GM23248 (cell line): ENCODE data around the gene SAMMSON.

Experiments used
- EZH2 ChIP-seq: fragments of 200-600 bp; sonication (generic); IDR thresholded peaks from 2 replicates; pipeline ENCODE4 v1.6.1; 2018; ENCODE audit warnings: antibody characterized with exemption, mild to moderate bottlenecking; ENCODE audit not compliant: insufficient read depth, poor library complexity, severe bottlenecking
- EZH2phosphoT487 ChIP-seq: fragments of 200-600 bp; sonication (generic); IDR thresholded peaks from 2 replicates; pipeline ENCODE4 v1.6.1; 2018; ENCODE audit warnings: antibody characterized with exemption, moderate library complexity, mild to moderate bottlenecking, low read depth; ENCODE audit not compliant: insufficient read depth

DNA sequence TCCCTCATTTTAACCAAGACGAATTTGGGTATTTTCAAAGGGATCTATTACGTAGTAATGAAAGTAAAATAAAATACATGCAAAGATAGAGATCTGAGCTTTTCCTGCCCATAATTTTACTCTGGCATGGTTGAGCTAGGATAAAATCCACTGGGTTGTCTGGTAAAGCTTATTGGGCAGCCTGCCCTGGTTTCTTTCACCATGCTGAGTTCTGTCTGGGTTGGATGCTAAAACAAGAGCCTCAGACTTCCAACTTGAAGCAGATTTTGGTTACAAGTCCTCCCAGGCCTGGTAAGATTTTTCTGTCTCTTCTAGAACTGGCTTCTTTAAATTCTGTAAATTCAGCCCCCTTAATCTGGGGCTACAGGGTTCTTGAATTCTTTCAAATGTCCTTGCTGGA is 86.8 kb downstream of the SAMMSON start:
- no peak for TF ChIP-seq EZH2
- TF ChIP-seq EZH2phosphoT487, result no peak
